Measurements from ENCODE around the gene TAF5.

TAF5 gene

DNA sequence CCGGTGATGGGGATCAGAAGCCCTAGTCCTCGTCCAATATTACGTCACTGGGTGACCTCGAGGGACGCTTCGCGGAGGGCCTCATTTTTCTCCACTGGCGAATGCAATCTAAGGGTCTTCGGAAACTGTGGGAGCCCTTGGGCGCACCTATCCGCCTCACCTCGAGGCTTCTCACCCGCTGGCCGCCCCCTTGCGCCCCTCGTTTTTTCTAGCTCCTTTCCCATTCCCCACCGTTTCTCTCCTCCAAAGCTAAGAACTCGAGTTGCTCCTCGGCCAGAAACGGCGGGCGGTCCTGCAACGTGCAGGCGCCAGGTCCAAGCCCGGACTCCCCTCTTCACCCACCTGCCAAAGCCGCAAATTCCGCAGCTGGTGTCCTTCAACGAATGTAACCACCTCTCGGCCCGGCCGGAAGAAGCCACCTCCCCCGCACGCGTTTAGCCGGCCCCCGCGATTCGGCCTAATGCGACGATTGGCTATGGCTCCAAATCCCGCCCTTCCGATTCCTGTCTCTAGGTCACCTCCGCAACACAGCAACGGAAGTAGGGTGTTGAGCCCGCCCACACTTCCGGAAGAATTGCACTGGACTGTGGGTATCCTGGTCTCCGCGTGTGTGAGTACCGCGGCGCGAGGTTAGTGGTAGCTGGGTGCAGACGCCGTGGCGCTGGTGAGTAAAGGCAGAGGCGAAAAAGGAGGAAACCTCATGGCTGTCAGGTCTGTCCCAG lies 28.5 kb downstream of the TAF5 start, which contains the start of the genes ATP5MK and PDCD11:
ATP5MK (minus strand) TSS at position 409 of the 722 bp plus-strand sequence. CDS start 4,018 bp downstream, outside the sequence.
PDCD11 (plus strand) TSS at position 560 of the 722 bp plus-strand sequence. CDS start 1,801 bp downstream, outside the sequence.
- TF ChIP-seq, protein P1, sequence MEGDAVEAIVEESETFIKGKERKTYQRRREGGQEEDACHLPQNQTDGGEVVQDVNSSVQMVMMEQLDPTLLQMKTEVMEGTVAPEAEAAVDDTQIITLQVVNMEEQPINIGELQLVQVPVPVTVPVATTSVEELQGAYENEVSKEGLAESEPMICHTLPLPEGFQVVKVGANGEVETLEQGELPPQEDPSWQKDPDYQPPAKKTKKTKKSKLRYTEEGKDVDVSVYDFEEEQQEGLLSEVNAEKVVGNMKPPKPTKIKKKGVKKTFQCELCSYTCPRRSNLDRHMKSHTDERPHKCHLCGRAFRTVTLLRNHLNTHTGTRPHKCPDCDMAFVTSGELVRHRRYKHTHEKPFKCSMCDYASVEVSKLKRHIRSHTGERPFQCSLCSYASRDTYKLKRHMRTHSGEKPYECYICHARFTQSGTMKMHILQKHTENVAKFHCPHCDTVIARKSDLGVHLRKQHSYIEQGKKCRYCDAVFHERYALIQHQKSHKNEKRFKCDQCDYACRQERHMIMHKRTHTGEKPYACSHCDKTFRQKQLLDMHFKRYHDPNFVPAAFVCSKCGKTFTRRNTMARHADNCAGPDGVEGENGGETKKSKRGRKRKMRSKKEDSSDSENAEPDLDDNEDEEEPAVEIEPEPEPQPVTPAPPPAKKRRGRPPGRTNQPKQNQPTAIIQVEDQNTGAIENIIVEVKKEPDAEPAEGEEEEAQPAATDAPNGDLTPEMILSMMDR (IDR thresholded peaks at IDR 0.05): peak; percentile 27; the same call in 1 of the 2 replicates

DNA sequence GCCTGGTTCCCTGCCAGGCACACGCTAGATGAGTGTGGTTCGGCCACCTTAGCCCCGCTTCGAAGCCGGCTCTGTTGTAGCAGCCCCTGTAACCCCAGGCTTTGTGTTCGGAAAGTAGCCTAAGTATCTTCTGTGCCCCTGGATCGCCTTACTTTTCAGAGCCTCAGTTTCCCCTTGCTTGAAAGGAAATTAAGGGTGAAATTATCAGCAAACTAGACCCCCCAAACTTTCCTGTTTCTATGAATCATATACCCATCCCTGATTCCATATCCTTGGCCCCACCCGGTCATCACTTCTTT lies 29.0 kb downstream of the TAF5 start:
- TF ChIP-seq, protein P1 (IDR thresholded peaks at IDR 0.05): 0 out of 2 replicates have a peak, but pooled peaks have one; percentile 1

DNA sequence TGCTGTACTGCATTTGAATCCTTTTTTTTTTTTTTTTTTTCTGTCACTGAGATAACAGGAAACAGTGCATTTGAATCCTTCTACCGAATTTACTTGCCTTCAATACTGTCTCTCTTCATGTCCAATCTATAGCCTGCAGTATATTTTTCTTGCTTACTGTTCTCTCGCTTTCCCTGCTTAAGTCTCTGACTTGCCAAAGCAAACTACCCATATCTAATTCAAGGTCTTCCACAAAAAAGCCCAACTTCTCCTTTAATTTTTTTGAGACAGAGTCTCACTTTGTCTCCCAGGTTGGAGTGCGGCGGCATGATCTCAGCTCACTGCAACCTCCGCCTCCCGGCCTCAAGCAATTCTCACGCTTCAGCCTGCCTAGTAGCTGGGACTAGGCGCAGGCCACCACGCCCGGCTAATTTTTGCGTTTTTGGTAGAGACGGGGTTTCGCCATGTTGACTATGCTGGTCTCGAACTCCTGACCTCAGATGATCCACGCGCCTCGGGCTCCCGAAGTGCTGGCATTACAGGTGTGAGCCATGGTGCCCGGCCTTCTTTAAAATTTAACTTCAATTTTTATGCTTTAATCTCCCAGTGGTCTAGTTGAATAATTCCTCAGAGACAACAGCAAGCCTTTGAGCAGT lies 29.5 kb downstream of the TAF5 start:
- TF ChIP-seq, protein P1 (IDR thresholded peaks at IDR 0.05): no peak

DNA sequence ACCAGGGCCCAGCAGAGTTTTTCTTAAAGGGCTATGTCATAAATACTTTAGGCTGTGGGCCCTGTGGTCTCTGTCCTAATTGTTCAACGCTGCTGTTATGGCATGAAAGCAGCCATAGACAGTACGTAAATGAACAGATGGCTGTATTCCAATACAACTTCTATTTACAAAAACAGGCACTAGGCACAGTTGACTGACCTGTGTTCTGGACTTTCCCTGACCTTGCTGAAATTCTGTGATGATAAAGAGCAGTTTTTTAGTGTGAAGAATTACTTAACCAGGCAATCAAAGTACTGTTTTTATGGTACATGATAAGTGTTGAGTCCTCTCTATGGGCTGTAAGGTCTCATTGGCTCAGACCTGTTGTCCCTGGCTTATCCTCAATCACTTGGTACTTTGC lies 45.8 kb downstream of the TAF5 start:
- TF ChIP-seq, protein P1 (IDR thresholded peaks at IDR 0.05): no peak

DNA sequence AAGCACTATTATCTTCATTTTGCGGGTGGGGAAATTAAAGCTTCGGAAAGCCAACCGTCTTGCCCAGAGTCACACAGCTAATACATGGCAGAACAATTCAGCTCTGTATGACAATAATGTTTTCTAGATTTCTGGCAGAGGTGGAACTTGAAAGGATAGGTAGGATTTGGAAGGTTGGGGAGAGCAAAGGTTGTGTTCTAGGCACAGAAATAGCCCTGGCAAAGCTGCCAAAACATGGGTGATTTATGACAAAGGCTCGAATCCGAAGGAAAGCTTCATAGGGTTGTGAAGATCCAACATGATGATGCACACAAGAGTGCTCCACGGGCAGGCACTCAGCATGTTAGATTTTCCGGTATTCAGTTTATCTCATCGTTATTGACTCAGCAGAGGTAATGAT lies 47.8 kb downstream of the TAF5 start:
- TF ChIP-seq, protein P1 (IDR thresholded peaks at IDR 0.05): no peak

DNA sequence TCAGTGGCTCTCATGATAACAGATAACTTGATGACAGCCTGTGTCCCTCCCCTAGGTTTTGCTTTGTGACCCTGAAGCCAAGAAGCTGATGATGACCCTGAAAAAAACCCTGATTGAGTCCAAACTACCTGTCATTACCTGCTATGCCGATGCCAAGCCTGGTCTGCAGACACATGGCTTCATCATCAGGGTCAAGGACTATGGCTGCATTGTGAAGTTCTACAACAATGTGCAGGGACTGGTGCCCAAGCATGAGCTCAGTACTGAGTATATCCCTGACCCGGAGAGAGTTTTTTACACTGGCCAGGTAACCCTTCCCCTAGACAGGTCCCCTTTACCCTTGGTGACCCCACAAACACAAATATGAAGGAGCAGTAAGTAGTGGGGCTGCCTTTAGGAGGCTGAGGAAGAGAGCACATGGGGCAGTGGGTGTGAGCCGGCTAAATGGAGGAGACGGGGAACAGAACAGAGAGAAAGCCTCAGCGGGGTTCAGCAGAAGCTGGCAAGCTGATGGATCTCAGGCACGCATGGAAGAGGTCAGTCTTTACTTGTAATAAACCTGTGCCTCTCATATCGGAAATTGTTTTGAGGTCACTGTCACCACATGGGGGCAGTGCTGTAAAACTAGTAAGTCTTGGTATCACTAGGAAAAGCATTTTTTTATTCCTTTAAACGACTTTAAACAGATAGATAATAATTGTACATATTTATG lies 48.8 kb downstream of the TAF5 start:
- TF ChIP-seq, protein P1 (IDR thresholded peaks at IDR 0.05): peak; percentile 65

DNA sequence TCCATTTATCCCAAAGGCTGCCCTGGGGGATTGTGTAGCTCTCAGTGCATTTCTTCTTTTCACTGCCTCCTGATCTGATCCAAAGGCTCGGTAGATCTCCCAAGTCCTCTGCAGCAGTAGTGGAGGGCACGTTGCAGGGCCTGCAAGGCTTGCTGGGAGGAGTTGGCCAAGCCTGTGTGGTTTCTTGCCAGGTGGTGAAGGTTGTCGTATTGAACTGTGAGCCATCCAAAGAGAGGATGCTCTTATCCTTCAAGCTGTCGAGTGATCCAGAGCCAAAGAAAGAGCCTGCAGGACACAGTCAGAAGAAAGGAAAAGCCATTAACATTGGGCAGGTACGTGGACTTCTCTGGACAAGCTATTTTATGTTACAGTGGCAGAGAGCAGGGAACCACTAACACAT lies 49.8 kb downstream of the TAF5 start:
- TF ChIP-seq, protein P1 (IDR thresholded peaks at IDR 0.05): no peak
